HG03108 (cell line): ENCODE measurements around the gene ZNF398.

Experiments
- ATAC-seq: cut with Tn5 transposase; IDR thresholded peaks from one replicate; pipeline ENCODE4 v1.9.1; 2021; ENCODE audit warnings: moderate library complexity; ENCODE audit not compliant: unreplicated experiment

Gene ZNF398

DNA sequence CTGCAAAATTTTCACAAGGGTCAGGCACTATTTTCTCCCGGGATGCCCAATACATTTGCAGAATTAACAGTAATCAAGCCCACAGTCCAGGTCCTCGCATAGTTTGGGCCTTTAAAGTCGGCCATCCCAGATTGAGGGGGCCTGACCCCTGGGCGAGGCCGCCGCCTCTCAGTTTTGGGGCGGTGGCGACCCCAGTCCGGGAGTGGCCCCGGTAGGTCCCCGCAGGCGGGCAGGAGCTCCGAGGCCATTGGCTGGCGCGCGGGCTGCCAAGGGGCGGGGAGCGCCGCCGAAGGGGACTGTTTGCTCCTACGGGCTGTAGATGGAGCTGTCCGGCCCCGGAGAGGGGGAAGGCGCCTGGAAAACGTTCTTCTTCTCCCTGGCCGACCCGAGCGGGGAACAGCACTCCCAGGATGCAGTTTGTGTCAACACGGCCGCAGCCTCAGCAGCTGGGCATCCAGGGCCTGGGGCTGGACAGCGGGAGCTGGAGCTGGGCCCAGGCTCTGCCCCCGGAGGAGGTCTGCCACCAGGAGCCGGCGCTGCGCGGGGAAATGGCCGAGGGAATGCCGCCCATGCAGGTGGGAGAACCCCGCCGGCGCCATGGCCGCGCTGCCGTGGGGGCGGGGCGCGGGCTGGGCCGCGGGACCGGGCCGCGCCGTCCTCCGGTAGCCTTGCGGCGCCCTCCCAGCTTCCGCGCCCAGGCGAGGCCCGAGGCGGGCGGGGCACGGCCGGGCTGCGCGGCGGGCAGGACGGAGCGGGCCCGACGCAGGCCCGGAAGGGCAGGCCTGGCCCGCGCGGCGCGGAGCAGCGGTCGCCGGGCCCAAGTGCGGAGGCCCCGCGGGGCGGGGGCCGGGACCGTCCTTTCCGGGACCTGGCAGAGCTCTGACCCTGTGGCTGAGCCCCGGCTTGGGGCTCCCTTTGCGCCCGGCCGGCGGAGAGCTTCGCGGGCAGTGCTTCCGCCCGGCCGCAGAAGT lies 48.2 kb downstream of the ZNF398 start, which contains the start of gene ZNF282:
Gene ZNF282 (plus strand): TSS at position 367 of the 971 bp plus-strand sequence. CDS start 44 bp downstream, at position 411.
- peak; percentile 96 for ATAC-seq

DNA sequence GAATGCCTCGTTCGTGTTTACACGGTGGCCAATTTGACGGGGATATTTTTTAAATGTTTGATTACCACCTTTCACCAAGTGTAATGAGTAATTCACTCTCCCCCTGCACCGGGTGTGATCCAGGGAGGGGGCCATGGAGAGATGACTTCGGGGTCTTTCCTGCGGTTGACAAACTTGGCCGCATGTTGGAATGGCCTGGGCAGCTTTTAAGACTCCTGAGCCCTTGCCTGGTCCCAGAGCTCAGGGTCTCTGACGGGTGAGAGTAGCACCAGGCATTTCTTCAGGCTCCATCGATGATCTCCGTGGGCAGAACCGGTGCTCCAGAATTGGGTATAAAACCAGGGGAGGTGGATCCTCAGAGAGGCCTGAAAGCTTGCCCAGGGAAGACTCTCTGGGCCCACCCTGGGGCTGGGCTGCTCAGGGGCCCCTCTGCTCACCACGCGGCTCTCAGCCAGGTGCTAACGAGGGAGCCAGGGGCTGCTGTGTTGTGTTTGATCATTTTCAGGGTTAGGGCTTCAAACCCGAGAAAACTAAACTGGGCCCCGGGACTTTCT lies 49.0 kb downstream of the ZNF398 start:
- ATAC-seq, result no peak

DNA sequence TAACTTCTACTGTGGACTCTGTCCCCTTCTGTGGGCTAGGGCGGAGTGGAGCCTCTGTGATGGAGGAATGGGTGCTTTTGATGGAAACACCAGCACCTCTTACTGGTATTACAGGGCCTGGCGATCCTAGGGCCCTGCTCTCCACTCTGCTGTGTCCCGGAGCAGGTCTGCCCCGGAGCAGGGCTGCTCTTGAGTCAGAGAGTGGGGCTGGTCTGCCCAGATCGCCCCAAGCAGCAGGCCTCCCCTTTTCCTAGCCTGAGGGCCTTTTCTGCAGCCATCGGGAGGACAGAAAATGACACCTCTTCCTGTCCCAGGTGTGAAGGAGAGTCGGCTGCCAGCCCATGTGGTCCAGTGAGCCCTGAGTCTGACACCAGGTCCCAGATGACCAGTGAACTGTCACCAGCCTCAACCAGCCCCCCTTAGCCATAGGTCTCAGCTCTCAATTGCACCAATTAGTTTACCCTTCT lies 49.5 kb downstream of the ZNF398 start:
- ATAC-seq, result no peak

DNA sequence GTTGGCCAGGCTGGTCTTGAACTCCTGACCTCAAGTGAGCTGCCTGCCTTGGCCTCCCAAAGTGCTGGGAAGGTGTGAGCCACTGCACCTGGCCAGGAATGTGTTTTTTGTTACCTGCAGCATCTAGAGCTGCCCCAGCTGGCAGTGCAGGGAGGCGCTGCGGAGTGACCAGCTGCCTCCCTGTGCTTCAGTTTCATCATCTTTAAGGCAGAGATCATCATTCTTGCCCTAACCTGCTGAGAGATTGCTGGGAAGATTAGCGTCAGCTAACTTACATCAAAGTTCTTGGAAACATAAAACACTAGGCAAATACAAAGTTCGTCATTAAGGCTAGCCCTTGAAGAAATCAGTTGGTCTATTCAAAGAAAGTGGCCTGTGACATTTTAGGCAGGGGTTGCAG lies 50.4 kb downstream of the ZNF398 start:
- ATAC-seq, result no peak

DNA sequence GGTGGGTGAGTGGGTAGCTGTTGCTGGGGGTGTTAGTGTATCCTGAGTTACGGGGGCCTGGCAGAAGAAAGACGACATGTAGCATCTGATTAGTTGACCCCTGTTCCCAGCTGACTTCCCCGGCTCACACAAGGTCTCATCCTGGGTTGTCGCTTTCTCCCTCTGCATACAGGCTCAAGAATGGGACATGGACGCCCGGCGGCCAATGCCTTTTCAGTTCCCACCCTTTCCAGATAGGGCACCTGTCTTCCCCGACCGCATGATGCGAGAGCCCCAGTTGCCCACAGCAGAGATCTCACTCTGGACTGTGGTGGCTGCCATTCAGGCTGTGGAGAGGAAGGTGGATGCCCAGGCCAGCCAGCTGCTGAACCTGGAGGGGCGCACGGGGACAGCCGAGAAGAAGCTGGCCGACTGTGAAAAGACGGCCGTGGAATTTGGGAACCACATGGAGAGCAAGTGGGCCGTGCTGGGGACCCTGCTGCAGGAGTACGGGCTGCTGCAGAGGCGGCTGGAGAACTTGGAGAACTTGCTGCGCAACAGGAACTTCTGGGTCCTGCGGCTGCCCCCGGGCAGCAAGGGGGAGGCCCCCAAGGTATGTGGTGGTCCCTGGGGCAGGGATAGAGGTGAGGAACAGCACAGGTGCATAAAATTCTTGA lies 51.0 kb downstream of the ZNF398 start:
- ATAC-seq, result no peak

DNA sequence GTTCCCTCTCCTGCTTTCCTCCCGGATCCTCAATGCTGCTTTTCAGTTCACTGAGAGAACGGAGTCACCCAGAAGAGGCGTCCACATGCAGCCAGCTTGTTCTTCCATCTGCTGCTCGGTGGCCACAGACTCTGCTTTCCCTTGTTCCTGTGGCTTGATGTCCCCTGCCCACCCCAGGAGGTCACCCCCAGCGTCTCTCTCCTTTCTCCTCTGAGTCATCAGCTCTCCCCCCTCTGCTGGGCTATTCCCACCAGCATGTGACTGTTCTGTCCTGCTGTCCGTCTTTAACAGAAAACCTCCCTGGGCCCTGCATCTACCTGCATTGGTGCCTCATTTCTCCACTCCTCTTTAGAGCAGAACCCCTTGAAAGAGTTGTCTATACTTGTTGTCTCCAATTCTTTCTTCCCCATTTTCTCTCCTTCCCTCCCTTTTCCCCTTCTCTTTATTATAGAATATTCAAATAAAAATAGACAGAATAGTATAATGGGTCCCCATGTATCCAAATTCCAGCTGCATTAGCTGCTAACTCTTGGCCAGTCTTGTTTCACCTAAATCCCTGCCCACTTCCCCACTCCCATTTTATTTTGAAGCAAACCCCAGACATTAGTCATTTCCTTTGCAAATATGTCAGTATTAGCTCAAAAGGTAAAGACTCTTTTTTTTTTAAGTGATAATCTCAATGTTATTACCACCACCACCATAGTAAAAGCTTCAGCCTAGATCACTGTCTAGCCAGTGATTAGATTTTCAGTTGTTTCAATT lies 52.2 kb downstream of the ZNF398 start:
- no peak for ATAC-seq

DNA sequence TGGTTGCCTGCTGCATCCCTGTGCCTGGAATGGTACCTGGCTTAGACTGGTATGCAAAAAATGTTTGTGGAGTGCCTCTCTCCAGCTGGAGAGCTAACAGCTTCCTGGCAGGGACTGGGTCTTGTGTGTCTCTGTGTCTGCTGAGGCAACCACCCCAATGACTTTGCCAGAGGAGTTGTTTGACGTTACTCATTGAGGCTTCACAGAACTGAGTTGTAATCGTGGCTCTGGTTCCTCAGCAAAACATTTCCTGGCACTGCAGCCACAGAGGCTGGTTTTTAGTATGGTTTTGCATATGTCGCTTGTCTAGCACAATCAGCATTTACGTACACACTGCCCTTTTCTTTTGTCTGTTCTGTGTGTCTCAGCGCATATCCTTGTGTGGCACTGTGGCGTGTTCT lies 55.6 kb downstream of the ZNF398 start:
- no peak for ATAC-seq

DNA sequence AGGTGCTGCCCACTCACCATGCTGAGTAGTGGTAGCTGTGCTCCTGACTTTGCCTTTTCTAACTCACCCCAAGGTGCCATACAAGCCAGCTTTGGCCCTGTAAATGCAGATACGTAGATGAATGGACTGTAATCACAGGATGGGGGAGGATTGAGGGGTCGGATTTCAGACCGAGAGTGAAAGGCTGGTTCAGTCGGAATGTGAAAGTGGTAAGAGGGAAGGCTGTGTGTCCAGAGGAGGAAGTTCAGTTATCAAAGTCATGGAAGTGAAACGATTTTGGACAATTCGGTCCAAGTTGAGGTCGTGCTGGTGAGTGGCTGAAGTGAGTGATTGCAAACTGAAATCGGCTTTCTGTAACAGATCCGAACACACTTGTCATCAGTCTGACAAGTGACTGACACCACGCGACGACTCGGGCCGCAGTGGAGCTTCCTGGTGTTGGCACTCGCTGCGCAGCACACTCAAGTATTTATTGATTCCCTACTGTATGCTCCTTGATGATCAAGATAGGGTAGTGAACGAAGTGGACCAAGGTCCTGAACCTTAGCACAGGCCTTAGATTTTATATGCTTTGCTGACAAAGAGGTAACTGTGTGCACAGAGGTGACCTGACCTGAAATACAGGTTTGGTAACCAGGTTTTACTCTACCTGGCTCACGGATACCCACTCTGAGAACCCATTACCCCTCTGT lies 58.6 kb downstream of the ZNF398 start:
- no peak for ATAC-seq

DNA sequence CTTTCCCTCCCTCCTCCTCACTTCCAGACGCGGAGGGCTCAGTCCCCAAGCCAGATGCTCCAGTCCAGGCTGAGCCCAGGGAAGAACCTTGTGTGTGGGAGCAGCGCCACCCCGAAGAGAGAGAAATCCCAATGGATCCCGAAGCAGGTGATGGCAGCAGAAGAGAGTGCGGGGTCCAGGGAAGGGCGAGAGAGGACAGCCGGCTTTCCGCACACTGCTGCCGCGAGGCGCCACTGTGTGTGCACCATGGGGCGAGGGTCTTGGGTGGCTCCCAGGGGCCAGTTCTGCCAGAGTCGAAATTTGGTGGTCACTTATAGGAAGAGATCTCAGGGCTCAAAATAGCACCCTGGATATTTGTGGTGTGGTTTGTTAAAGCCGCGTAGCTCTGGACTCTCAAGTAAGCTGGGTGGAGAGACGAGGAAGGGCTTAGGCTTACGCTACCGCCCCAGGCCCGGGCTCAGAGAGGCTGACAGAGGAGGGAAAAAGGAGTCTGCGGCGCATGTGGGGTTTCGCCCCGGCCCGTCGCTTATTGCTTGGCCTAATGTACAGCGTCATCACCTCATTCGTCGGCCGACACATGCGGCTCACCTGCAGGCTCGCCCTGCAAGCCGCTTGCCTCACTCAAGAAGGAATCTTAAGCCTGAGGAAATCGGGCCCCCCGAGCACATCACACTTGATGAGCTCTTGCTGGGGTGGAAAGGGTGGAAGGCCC lies 60.2 kb downstream of the ZNF398 start:
- no peak for ATAC-seq

DNA sequence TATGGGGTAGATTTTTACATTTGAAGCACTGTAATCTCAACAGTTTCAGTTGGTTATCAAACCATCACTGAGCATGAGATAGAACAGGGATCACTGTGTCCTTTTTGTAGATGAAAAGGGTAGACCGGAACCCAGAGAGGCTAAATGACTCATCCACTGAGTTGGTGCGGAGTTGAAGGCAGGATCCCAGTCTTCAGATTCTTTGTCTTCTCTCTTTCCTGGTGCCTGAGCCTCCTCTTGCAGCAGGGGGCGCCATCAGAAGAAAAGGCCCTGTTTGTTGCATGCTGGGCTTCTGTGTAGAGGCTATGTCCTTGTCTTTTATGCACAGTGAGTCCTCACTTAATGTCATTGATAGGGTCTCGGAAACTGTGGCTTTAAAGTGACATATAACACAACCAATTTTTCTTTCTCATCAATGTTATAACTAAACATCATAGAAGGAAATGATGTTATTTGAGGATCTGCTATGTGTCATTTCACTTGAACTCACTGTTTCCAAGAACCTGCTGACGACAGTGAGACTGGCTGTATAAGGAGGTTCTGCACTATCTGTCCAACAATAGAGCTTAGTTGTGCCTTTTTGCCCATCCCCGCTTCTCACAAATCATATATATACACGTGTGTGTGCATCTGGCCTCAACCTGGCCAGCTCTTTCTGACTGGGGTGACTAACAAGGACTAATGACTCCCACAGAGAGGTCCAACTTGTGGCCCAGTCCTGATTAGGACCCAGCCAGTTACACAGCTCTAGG lies 62.4 kb downstream of the ZNF398 start:
- ATAC-seq, result no peak

DNA sequence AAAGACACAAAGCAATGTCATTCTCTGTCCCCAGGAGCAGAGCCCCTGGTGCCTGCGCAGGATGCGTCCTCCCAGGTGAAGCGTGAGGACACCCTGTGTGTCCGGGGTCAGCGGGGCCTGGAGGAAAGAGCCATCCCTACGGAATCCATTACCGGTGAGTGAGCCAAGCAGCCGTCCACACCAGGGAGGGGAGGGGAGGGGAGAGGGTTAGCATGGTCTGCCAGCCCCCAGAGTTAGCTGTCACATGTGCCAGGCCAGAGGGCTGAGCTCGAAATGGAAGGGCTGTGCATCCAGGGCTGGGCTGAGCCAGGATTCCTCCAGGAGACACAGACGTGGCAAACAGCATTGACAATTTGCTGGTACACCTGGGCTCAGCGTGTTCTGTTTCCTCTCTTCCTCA lies 63.3 kb downstream of the ZNF398 start:
- ATAC-seq, result no peak

DNA sequence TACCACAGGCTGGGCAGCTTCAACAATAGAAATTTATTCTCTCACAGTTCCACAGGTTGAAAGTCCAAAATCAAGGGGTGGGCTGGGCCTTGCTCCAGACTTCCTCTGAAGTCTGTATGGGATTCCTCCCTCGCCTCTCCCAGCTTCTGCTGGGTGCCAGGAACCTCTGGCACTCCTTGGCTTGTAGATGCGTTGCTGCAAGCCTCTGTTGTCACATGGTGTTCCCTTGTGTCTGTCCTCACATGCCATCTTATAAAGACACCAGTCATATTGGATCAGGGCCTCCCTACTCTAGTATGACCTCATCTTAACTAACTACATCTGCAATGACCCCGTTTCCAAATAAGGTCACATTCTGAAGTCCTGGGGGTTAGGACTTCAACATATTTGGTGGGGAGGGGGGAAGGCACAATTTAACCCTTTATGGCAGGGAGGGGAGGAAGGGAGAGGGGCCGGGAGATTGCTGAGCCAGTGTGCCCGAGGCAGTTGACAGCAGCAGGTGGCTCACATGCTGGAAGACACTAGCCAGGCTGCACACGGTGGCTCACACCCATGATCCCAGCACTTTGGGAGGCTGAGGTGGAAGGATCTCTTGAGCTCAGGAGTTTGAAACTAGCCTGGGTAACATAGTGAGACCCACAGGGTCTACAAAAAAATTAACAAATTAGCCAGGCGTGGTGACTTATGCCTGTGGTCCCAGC lies 66.9 kb downstream of the ZNF398 start:
- no peak for ATAC-seq

DNA sequence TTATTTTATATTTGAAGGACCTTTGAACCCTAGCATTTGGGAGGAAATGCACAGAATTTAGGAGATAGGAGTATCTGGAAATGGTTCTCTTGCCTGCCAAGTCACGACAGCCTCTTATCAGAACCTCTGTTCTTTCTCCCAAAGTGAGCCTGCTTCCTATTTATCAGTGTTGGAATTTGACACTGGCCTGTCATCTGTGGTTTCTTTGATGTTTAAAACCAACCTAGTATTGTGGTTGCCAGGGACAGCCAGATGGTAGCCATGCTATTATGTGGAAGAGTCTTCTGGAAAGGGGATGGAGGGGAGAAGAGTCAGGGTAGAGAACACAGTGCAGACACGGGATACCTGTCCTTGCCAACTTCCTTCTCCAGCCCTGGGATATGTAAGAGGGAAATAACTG lies 69.1 kb downstream of the ZNF398 start:
- no peak for ATAC-seq

DNA sequence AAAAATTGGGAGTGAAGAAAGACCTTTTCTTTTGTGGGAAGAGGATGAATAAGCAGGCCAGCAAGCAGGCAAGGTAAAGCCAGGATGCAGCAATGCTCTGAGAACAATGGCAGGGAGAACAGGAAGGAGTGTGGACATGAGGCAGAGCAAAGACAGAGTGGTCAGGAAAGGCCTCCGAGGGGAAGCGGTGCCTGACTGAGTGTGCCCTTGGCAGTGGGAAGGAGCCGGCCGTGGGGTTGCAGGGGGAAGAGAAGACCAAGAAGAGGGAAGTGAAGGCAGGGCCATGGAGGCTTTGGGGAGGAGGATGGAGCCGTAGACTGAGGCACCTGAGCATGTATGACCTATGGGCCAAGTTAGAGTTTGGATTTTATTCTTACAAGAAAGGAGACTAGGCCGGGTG lies 70.3 kb downstream of the ZNF398 start:
- ATAC-seq, result no peak

DNA sequence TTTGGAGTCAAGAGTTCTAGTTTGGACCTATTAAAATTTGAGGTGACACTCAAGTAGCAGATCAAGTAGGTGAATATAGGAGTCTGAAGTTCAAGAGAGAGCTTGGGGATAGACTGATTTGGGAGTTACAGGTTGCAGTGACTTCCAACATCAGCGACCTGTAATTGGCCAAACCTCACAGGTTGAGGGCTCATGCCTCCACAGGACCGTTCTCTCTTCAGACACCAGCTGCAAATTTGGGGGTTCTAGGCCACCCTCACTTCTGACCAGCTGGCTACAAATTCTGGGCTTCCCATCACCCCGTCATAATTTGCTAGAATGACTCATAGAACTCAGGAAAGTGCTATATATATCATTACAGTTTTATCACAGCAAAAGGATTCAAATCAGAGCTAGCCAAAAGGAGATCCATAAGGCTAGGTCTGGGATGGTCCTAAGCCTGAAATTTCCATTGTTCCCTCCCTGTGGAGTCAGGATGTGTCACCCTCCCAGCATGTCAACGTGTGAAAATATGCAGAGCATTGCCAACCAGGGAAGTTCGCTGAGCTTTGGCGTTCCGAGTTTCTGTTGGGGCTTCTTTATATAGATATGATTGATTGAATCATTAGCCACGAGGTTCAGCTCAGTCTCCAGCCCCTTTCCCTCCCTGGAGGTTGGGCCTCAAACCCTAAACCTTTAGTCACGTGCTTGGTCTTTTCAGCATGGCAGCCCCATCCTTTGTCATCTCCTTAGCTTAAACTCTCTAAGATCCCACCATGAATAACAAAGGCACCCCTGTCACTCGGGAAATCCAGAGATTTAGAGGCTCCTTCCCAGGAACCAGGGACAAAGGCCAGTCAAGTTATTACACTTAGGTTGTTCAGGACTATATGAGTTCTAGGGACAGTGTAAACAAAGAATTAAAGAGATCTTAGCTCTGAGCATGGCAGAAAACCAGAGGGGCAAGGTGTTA lies 71.5 kb downstream of the ZNF398 start:
- no peak for ATAC-seq

DNA sequence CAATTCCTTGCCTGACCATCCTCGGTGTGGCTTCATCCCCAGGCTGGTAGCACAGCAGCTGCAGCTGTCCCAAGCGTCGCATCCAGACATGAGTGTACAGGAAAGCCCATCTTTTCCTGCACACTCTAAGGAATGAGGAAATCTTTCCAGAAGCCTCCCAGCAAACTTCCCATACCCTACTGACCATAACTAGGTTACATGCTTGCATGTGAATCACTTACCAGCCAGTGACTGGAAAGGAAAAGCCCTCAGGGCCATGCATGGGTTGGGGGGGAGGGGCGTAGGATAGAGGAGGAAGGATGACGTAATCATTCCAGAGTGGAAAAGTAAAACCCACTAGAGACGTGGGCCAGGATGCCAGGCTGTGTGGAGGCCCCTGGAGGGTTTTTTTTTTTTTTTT lies 73.3 kb downstream of the ZNF398 start:
- ATAC-seq, result no peak

DNA sequence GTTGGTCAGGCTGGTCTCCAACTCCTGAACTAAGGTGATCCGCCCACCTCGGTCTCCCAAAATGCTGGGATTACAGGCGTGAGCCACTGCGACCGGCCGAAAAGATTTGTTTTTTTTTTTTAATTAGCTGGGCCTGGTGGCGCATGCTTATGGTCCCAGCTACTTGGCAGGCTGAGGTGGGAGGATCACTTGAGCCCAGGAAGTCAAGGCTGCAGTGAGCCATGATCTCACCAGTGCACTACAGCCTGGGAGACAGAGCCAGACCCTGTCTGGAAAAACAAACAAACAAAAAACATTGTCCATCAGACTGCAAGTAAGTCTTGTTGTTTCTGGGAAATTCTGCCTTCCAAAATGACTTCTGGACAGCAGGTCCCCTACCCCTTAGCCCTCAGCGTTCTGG lies 75.9 kb downstream of the ZNF398 start:
- no peak for ATAC-seq
